ENCODE data around the gene CLMN. TPM values are rescaled to one million over a fixed set of nuclear protein-coding genes. Genes with fewer than 3 reads are reported as not detected.

CLMN gene
- total and polyA plus RNA-seq, 2 of the 13 experiments (the other 11 are each of a cell fraction or from before 2014, with no cell fraction given): 15.1 to 16.7 TPM

DNA sequence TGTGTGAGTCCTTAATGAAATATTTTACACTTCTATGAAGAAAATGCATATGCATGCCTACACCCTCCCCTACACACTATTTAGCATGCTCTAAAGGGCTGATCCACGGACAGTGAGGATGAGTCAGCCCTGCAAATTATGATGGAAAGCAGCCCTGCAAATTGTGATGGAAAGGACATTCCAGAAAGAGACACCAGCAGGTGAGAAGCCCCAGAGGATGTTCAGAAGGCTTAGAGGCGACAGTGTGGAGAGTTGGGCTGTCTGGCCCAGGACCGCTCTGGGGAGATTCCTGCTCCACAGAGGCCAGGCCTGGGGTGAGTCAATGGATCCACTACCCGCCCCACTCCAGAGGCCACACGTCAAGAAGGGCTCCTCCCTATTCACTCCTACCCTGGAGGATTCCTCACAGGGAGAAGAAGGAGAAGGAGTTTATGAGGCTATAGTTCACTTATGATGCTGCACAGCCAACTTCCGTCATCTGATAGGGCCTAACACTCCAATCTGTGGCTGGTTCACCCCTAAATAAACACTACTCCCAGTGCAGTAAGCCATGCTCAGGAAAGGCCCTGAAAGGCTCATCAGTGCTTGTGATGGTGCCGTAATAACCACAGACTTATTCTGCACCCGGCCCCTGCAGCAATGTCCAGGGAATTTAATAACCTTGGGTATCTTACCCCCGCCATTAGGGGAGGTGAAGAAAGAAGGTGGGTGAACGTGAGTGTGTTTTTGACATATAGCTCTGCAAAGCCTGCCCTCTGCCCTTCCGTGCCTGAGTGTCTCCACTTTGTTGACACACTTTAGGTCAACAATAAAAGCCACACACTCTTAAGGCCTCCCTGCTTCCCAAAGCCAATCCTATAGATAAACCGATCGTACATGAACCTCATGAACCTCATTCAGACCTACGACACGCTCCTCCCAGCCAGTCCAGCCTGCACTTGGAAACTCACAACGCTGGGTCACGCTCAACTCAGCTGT lies 46.4 kb downstream of the CLMN start (continued):
- TF ChIP-seq, protein P1, sequence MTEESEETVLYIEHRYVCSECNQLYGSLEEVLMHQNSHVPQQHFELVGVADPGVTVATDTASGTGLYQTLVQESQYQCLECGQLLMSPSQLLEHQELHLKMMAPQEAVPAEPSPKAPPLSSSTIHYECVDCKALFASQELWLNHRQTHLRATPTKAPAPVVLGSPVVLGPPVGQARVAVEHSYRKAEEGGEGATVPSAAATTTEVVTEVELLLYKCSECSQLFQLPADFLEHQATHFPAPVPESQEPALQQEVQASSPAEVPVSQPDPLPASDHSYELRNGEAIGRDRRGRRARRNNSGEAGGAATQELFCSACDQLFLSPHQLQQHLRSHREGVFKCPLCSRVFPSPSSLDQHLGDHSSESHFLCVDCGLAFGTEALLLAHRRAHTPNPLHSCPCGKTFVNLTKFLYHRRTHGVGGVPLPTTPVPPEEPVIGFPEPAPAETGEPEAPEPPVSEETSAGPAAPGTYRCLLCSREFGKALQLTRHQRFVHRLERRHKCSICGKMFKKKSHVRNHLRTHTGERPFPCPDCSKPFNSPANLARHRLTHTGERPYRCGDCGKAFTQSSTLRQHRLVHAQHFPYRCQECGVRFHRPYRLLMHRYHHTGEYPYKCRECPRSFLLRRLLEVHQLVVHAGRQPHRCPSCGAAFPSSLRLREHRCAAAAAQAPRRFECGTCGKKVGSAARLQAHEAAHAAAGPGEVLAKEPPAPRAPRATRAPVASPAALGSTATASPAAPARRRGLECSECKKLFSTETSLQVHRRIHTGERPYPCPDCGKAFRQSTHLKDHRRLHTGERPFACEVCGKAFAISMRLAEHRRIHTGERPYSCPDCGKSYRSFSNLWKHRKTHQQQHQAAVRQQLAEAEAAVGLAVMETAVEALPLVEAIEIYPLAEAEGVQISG (CRISPR knock-in tag; IDR thresholded peaks at IDR 0.05): peak; percentile 42; the same call in 1 of the 2 replicates
- TF ChIP-seq, protein P2, sequence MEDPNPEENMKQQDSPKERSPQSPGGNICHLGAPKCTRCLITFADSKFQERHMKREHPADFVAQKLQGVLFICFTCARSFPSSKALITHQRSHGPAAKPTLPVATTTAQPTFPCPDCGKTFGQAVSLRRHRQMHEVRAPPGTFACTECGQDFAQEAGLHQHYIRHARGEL (CRISPR knock-in tag; IDR thresholded peaks at IDR 0.05): no peak
- TF ChIP-seq HDAC2 (CRISPR knock-in tag; IDR thresholded peaks at IDR 0.05): peak; percentile 66; the same call in 1 of the 2 replicates
- TF ChIP-seq, protein P3, sequence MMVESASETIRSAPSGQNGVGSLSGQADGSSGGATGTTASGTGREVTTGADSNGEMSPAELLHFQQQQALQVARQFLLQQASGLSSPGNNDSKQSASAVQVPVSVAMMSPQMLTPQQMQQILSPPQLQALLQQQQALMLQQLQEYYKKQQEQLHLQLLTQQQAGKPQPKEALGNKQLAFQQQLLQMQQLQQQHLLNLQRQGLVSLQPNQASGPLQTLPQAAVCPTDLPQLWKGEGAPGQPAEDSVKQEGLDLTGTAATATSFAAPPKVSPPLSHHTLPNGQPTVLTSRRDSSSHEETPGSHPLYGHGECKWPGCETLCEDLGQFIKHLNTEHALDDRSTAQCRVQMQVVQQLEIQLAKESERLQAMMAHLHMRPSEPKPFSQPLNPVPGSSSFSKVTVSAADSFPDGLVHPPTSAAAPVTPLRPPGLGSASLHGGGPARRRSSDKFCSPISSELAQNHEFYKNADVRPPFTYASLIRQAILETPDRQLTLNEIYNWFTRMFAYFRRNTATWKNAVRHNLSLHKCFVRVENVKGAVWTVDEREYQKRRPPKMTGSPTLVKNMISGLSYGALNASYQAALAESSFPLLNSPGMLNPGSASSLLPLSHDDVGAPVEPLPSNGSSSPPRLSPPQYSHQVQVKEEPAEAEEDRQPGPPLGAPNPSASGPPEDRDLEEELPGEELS (CRISPR knock-in tag; IDR thresholded peaks at IDR 0.05): peak; percentile 80
- peak; percentile 65; the same call in 1 of the 2 replicates for TF ChIP-seq ZNF782 (CRISPR knock-in tag; IDR thresholded peaks at IDR 0.05; ENCODE audit: borderline replicate concordance)
- TF ChIP-seq, protein P4, sequence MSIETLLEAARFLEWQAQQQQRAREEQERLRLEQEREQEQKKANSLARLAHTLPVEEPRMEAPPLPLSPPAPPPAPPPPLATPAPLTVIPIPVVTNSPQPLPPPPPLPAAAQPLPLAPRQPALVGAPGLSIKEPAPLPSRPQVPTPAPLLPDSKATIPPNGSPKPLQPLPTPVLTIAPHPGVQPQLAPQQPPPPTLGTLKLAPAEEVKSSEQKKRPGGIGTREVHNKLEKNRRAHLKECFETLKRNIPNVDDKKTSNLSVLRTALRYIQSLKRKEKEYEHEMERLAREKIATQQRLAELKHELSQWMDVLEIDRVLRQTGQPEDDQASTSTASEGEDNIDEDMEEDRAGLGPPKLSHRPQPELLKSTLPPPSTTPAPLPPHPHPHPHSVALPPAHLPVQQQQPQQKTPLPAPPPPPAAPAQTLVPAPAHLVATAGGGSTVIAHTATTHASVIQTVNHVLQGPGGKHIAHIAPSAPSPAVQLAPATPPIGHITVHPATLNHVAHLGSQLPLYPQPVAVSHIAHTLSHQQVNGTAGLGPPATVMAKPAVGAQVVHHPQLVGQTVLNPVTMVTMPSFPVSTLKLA (IDR thresholded peaks at IDR 0.05): no peak
- 0 out of 2 replicates have a peak, but pooled peaks have one; percentile 28 for TF ChIP-seq SIN3A (IDR thresholded peaks at IDR 0.05; ENCODE audit: borderline replicate concordance, low read depth, low read length)
- TF ChIP-seq, protein P5, sequence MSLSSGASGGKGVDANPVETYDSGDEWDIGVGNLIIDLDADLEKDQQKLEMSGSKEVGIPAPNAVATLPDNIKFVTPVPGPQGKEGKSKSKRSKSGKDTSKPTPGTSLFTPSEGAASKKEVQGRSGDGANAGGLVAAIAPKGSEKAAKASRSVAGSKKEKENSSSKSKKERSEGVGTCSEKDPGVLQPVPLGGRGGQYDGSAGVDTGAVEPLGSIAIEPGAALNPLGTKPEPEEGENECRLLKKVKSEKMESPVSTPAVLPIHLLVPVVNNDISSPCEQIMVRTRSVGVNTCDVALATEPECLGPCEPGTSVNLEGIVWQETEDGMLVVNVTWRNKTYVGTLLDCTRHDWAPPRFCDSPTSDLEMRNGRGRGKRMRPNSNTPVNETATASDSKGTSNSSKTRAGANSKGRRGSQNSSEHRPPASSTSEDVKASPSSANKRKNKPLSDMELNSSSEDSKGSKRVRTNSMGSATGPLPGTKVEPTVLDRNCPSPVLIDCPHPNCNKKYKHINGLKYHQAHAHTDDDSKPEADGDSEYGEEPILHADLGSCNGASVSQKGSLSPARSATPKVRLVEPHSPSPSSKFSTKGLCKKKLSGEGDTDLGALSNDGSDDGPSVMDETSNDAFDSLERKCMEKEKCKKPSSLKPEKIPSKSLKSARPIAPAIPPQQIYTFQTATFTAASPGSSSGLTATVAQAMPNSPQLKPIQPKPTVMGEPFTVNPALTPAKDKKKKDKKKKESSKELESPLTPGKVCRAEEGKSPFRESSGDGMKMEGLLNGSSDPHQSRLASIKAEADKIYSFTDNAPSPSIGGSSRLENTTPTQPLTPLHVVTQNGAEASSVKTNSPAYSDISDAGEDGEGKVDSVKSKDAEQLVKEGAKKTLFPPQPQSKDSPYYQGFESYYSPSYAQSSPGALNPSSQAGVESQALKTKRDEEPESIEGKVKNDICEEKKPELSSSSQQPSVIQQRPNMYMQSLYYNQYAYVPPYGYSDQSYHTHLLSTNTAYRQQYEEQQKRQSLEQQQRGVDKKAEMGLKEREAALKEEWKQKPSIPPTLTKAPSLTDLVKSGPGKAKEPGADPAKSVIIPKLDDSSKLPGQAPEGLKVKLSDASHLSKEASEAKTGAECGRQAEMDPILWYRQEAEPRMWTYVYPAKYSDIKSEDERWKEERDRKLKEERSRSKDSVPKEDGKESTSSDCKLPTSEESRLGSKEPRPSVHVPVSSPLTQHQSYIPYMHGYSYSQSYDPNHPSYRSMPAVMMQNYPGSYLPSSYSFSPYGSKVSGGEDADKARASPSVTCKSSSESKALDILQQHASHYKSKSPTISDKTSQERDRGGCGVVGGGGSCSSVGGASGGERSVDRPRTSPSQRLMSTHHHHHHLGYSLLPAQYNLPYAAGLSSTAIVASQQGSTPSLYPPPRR (CRISPR knock-in tag; IDR thresholded peaks at IDR 0.05; ENCODE audit: borderline replicate concordance): peak; percentile 92
- 0 out of 2 replicates have a peak, but pooled peaks have one; percentile 57 for TF ChIP-seq PHF21A (CRISPR knock-in tag; IDR thresholded peaks at IDR 0.05)
- peak; percentile 69 for TF ChIP-seq FOSL2 (CRISPR knock-in tag; IDR thresholded peaks at IDR 0.05)
- no peak for TF ChIP-seq TBX3 (IDR thresholded peaks at IDR 0.05; ENCODE audit: borderline replicate concordance)
- TF ChIP-seq GATAD1 (CRISPR knock-in tag; IDR thresholded peaks at IDR 0.05): 0 out of 2 replicates have a peak, but pooled peaks have one; percentile 12

Data from HepG2 (cell line).